CD4-positive, alpha-beta memory T cell (primary cell): ENCODE measurements around the gene MMP11. TPM values are rescaled to one million over a fixed set of nuclear protein-coding genes. Genes with fewer than 3 reads are reported as not detected.

Experiments used
- CTCF ChIA-PET: fragments of 350-600 bp; sonication (Branson Sonifier 250); formaldehyde crosslinking; loops from one replicate; lab custom pipeline; 2021; ENCODE audit warnings: inconsistent platforms; ENCODE audit not compliant: partially characterized antibody; lab: Charles Lee
- POLR2A ChIA-PET: fragments of 350-600 bp; sonication (Branson Sonifier 250); formaldehyde crosslinking; loops from one replicate; lab custom pipeline; 2021; ENCODE audit not compliant: partially characterized antibody; lab: Charles Lee
- DNase-seq, 5 donors: peaks; one replicate each; pipeline versions ENCODE4 v3.0.0 to v3.0.0-alpha.2; 2020 to 2022; ENCODE audit warnings: mixed read lengths in 1 of 5
- H3K27ac ChIP-seq: one replicate; pipeline ENCODE4 v1.7.0; 2013; ENCODE audit warnings: low read depth, low read length
- H3K27me3 ChIP-seq: 2 replicates; pipeline ENCODE4 v1.7.0; 2013; ENCODE audit warnings: mild to moderate bottlenecking, low read length, moderate library complexity; ENCODE audit not compliant: insufficient read depth
- H3K36me3 ChIP-seq: 2 replicates; pipeline ENCODE4 v1.7.0; 2013; ENCODE audit warnings: mild to moderate bottlenecking, low read length, moderate library complexity; ENCODE audit not compliant: insufficient read depth
- H3K4me1 ChIP-seq: 2 replicates; pipeline ENCODE4 v1.7.0; 2013; ENCODE audit warnings: mild to moderate bottlenecking, low read length, moderate library complexity; ENCODE audit not compliant: insufficient read depth
- H3K4me3 ChIP-seq, 2 donors: one replicate each; pipeline ENCODE4 v1.7.0; 2013; ENCODE audit warnings: low read length in 2 of 2, mild to moderate bottlenecking in 1 of 2
- H3K9me3 ChIP-seq, 2 donors: one replicate each; pipeline ENCODE4 v1.7.0; 2013; ENCODE audit warnings: low read length in 2 of 2, control low read depth in 1 of 2; ENCODE audit not compliant: control insufficient read depth in 1 of 2
- H3K27ac Mint-ChIP-seq, 7 donors: one replicate each; pipeline ENCODE4 v1.8.0; 2020 to 2021; ENCODE audit warnings: mixed read lengths in 7 of 7, mild to moderate bottlenecking in 6 of 7, inconsistent platforms in 3 of 7, moderate library complexity in 3 of 7
- H3K27me3 Mint-ChIP-seq, 2 donors: one replicate each; pipeline ENCODE4 v1.8.0; 2020 to 2021; ENCODE audit warnings: mixed read lengths in 2 of 2
- H3K36me3 Mint-ChIP-seq, 2 donors: one replicate each; pipeline ENCODE4 v1.8.0; 2020 to 2021; ENCODE audit warnings: mixed read lengths in 2 of 2, inconsistent platforms in 1 of 2, mild to moderate bottlenecking in 1 of 2
- H3K4me1 Mint-ChIP-seq, 4 donors: one replicate each; pipeline ENCODE4 v1.8.0; 2020 to 2021; ENCODE audit warnings: mixed read lengths in 4 of 4, mild to moderate bottlenecking in 1 of 4
- H3K4me3 Mint-ChIP-seq, 8 donors: one replicate each; pipeline ENCODE4 v1.8.0; 2020 to 2021; ENCODE audit warnings: mixed read lengths in 8 of 8, mild to moderate bottlenecking in 7 of 8, moderate library complexity in 6 of 8, inconsistent platforms in 3 of 8
- H3K9me3 Mint-ChIP-seq, 8 donors: one replicate each; pipeline ENCODE4 v1.8.0; 2020 to 2021; ENCODE audit warnings: mixed read lengths in 8 of 8, mild to moderate bottlenecking in 5 of 8, inconsistent platforms in 3 of 8, moderate library complexity in 1 of 8
- intact Hi-C: fragments of 100-400 bp; cut with micrococcal nuclease; formaldehyde crosslinking; loops from one replicate; pipeline ENCODE4 v1.15.1; 2023
- polyA plus RNA-seq, 2 donors: library from polyadenylated mRNA; unstranded; fragments of 300-500 nt; fragmentation: Illumina TruSeq; gene quantifications; one replicate each; pipeline ENCODE4 v1.2.3, GENCODE V29; 2021
- total RNA-seq, 2 experiments: library from RNA; stranded (reverse); gene quantifications; one replicate each; pipeline ENCODE4 v1.2.3, GENCODE V29; 2021

The MMP11 gene
- total and polyA plus RNA-seq, 4 experiments from 2014 or later = 0.79 to 1.6 (median 1.1) TPM

DNA sequence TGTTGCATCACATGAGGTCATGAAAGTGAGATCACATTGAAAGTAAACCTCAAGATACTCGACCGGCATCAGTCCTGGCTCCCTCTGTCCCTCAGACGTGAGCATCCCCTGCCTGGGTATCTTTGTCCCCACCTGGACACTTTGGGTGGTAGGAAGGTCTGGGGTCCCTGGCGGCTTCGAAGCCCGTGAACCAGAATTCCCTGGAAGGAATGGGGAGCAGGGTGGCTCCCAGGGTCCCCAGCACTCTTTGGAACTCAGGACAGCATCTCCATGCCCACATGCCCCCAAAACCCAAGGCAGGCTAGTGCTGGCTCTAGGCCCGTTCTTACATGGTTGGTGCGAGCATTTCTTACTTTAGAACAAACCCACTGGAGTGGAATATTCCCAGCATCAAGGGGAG, 58.6 kb downstream of the MMP11 start:
- intact Hi-C loops = loop anchor here (10.0 kb wide), 1 partner anchor 136 kb away; the partner anchor contains the start of gene RGL4
- CTCF ChIA-PET = interaction anchor here (1.3 kb wide), 1 partner anchor 18 kb away, joined by 3 read pairs; no protein-coding TSS in a partner anchor
- Histone ChIP-seq H3K9me3 (no peaks in the 10 kb centered on the region), H3K4me3 (no peak overlapping the region), H3K36me3 (peaks cover 25% of the 10 kb centered on the region), H3K27me3 (no peaks in the 10 kb centered on the region), H3K27ac (no peak overlapping the region), H3K4me1 (no peaks in the 10 kb centered on the region)
- Mint-ChIP-seq H3K27ac (peak overlapping the region in 1 of 7 donors; percentile 36), H3K4me3 (no peak overlapping the region), H3K9me3 (no peaks in the 10 kb centered on the region), H3K4me1 (peaks cover 0 to 11% (median 8%) of the 10 kb centered on the region in 4 donors), H3K36me3 (peaks cover 24 to 44% of the 10 kb centered on the region in 2 donors), H3K27me3 (no peaks in the 10 kb centered on the region)
- POLR2A ChIA-PET = no interaction called here
- no peak for DNase-seq

DNA sequence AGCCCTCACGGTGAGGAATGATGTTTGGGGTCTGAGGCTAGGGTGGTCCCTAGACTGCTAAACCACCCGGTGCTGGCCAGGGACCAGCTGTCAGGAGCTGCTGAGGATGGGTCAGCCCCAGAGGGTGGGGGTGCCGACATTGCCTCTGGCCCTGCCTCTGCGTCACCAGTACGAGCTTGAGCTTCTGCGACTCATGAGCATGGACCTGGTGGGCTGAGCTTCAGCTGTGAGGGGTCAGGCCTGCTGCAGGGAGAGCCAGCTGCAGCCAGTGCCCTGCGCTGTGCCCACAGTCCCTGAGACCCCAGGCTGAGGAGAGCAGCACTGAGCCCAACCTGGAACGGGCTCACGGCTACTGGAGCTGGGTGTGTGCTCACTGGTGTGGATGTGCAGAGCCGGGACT, 59.1 kb downstream of the MMP11 start:
- H3K4me3 Mint-ChIP-seq = no peak overlapping the region
- Histone ChIP-seq H3K9me3 (no peaks in the 10 kb centered on the region), H3K4me1 (no peaks in the 10 kb centered on the region), H3K27me3 (no peaks in the 10 kb centered on the region), H3K27ac (no peak overlapping the region), H3K4me3 (no peak overlapping the region), H3K36me3 (peaks cover 20% of the 10 kb centered on the region)
- no peaks in the 10 kb centered on the region for H3K27me3 Mint-ChIP-seq
- DNase-seq = no peak
- H3K4me1 Mint-ChIP-seq = peaks cover 0 to 11% (median 6%) of the 10 kb centered on the region in 4 donors
- no peaks in the 10 kb centered on the region for H3K9me3 Mint-ChIP-seq
- ChIA-PET POLR2A (no interaction called here), CTCF (interaction anchor here (1.2 to 1.3 kb wide), 2 partner anchors 17 to 18 kb away, joined by 3 read pairs; no protein-coding TSS in a partner anchor)
- intact Hi-C loops = loop anchor here (10.0 kb wide), 1 partner anchor 137 kb away; the partner anchor contains the start of gene RGL4
- H3K36me3 Mint-ChIP-seq = peaks cover 21 to 40% of the 10 kb centered on the region in 2 donors
- H3K27ac Mint-ChIP-seq = no peak overlapping the region

DNA sequence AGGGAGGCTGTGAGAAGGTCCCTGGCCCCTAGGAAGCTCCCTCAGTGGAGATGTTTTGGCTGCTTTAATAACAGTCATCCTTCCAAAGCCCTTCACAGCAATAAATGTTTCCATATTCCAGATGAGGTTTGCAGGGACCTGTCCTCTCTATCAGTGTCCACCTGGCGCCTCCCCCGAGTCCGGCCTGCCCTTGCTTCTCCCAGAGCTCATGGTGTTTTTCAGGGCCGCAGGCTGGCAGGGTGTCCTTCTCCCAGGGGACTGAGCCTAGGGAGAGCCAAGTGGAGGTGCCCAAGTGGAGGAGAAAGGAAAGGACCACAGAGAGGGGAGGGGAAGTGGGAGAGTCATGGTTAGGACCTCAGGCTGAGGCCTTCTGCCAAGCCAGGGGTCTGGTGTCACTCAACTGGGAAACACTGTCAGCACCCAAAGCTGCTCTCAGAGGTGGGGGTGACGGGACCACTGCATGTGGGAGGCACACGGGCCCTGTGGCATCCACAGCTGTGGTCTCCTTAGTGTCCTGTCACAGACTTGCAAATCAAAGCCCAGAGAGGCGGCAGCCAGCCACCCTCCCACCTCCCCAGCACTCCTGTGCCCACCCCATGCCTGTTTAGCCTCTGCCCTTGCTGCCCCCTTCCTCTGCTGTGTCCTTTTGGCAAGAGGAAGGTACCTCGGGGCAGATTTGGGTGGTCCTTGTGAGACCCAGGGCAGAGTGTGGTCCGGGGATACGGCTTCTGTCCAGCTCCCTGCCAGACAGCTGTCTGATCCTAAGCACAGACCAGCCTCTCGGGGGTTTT, 59.8 kb downstream of the MMP11 start:
- Histone ChIP-seq H3K4me1 (no peaks in the 10 kb centered on the region), H3K9me3 (no peaks in the 10 kb centered on the region), H3K27ac (no peak overlapping the region), H3K27me3 (no peaks in the 10 kb centered on the region), H3K4me3 (no peak overlapping the region), H3K36me3 (peaks cover 14% of the 10 kb centered on the region)
- Mint-ChIP-seq H3K9me3 (no peaks in the 10 kb centered on the region), H3K27me3 (no peaks in the 10 kb centered on the region), H3K4me3 (no peak overlapping the region), H3K36me3 (peaks cover 19 to 37% of the 10 kb centered on the region in 2 donors), H3K4me1 (peaks cover 3 to 11% (median 7%) of the 10 kb centered on the region in 4 donors), H3K27ac (peak overlapping the region in 1 of 7 donors; percentile 73)
- intact Hi-C loops = loop anchor here (10.0 kb wide), 1 partner anchor 138 kb away; the partner anchor contains the start of gene RGL4
- ChIA-PET CTCF (interaction anchor here (1.2 to 1.3 kb wide), 2 partner anchors 17 to 18 kb away, joined by 3 read pairs; no protein-coding TSS in a partner anchor), POLR2A (no interaction called here)
- DNase-seq = no peak

DNA sequence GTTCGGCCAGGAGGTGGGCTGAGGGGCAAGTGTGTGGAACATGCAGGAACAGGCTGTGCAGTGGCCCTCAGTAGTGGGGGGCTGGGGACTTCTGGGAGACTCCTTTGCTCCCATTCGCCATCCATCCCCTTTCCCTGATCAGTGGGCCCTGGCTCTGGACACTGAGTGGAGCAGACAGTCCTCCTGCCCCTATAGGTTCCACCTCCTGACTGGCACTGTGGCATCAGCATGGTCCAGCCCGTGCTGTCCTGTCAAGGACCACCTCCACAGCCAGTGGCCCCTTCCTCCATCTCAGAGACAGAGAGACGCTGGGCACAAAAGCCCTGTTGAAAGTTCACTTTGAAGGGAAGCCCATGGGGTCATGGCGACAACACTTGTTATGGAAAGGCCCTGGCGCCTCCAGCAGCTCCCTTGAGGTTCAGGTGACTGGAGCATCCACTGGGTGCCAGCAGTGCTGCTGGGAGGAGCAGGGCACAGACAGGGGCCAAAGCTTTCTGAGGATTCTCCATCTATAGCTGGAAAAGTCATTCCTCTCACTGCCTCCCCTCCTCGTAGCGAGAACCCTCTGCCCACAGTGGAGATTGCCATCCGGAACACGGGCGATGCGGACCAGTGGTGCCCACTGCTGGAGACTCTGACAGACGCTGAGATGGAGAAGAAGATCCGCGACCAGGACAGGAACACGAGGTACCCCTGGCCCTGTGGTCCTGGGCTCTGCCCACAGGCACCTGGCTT, 60.5 kb downstream of the MMP11 start:
- Mint-ChIP-seq H3K4me1 (peaks cover 7 to 17% (median 13%) of the 10 kb centered on the region in 4 donors), H3K9me3 (no peaks in the 10 kb centered on the region), H3K4me3 (no peak overlapping the region), H3K36me3 (peaks cover 18 to 36% of the 10 kb centered on the region in 2 donors), H3K27ac (no peak overlapping the region), H3K27me3 (no peaks in the 10 kb centered on the region)
- Histone ChIP-seq H3K36me3 (peaks cover 10% of the 10 kb centered on the region), H3K27me3 (no peaks in the 10 kb centered on the region), H3K4me1 (peaks cover 5% of the 10 kb centered on the region), H3K27ac (no peak overlapping the region), H3K4me3 (no peak overlapping the region), H3K9me3 (no peaks in the 10 kb centered on the region)
- DNase-seq = no peak
- intact Hi-C loops = loop anchor here (10.0 kb wide), 1 partner anchor 138 kb away; the partner anchor contains the start of gene RGL4
- ChIA-PET CTCF (no interaction called here), POLR2A (no interaction called here)

Other genes with a start within 250 kb of the MMP11 start
- not detected for gene IGLL1, start 192.6 kb upstream of the MMP11 start, total RNA-seq
- not detected for gene IGLL1, start 192.6 kb upstream of the MMP11 start, polyA plus RNA-seq
- gene DRICH1, start 140.5 kb upstream of the MMP11 start, total RNA-seq = 1 to 10 TPM; 4.2 to 4.5 TPM
- not detected for gene DRICH1, start 140.5 kb upstream of the MMP11 start, polyA plus RNA-seq
- 1 to 10 TPM; 7.2 to 9.8 TPM for gene RGL4, start 81.8 kb upstream of the MMP11 start, total RNA-seq
- gene RGL4, start 81.8 kb upstream of the MMP11 start, polyA plus RNA-seq = 10 to 100 TPM; 58.3 to 64.9 TPM
- 1 to 10 TPM; 6.4 to 7.4 TPM for gene ZNF70, start 21.7 kb upstream of the MMP11 start, total RNA-seq
- under 1 TPM in 1 of 2 donors, not detected in 1; 0.37 TPM for gene ZNF70, start 21.7 kb upstream of the MMP11 start, polyA plus RNA-seq
- gene VPREB3, start 18.4 kb upstream of the MMP11 start, total RNA-seq = not detected
- gene VPREB3, start 18.4 kb upstream of the MMP11 start, polyA plus RNA-seq = 1 to 10 TPM; 1.2 to 5.5 TPM
- 1 to 10 TPM; 1.5 to 1.9 TPM for gene C22orf15, start 9.9 kb upstream of the MMP11 start, total RNA-seq
- gene C22orf15, start 9.9 kb upstream of the MMP11 start, polyA plus RNA-seq = 1 to 10 TPM in 1 of 2 donors, under 1 TPM in 1; 0.34 to 1.2 TPM
- 10 to 100 TPM; 44.7 to 45.9 TPM for gene CHCHD10, start 4.9 kb upstream of the MMP11 start, total RNA-seq
- gene CHCHD10, start 4.9 kb upstream of the MMP11 start, polyA plus RNA-seq = 10 to 100 TPM; 16.3 to 33.1 TPM
- 10 to 100 TPM; 41.2 to 42.3 TPM for gene SMARCB1, start 14.1 kb downstream of the MMP11 start, total RNA-seq
- 10 to 100 TPM; 36.6 to 46.0 TPM for gene SMARCB1, start 14.1 kb downstream of the MMP11 start, polyA plus RNA-seq
- gene DERL3, start 66.2 kb downstream of the MMP11 start, total RNA-seq = 1 to 10 TPM; 1.9 to 2.9 TPM
- 1 to 10 TPM in 1 of 2 donors, under 1 TPM in 1; 0.25 to 1.5 TPM for gene DERL3, start 66.2 kb downstream of the MMP11 start, polyA plus RNA-seq
- gene SLC2A11, start 85.0 kb downstream of the MMP11 start, total RNA-seq = 10 to 100 TPM; 24.5 to 27.2 TPM
- 1 to 10 TPM; 3.9 to 5.0 TPM for gene SLC2A11, start 85.0 kb downstream of the MMP11 start, polyA plus RNA-seq
- gene MIF, start 121.5 kb downstream of the MMP11 start, total RNA-seq = 100 to 1,000 TPM; 208 to 217 TPM
- gene MIF, start 121.5 kb downstream of the MMP11 start, polyA plus RNA-seq = 1,000 to 10,000 TPM; 1,156 to 1,346 TPM
- not detected for gene GSTT2B, start 188.3 kb downstream of the MMP11 start, total RNA-seq
- gene GSTT2B, start 188.3 kb downstream of the MMP11 start, polyA plus RNA-seq = not detected
- 1 to 10 TPM; 5.3 to 6.1 TPM for gene DDTL, start 194.0 kb downstream of the MMP11 start, total RNA-seq
- 1 to 10 TPM in 1 of 2 donors, under 1 TPM in 1; 0.32 to 1.9 TPM for gene DDTL, start 194.0 kb downstream of the MMP11 start, polyA plus RNA-seq
- gene DDT, start 201.6 kb downstream of the MMP11 start, total RNA-seq = 10 to 100 TPM; 93.5 to 97.2 TPM
- gene DDT, start 201.6 kb downstream of the MMP11 start, polyA plus RNA-seq = 100 to 1,000 TPM; 103 to 133 TPM
- gene GSTT2, start 207.3 kb downstream of the MMP11 start, total RNA-seq = not detected
- gene GSTT2, start 207.3 kb downstream of the MMP11 start, polyA plus RNA-seq = not detected
- not detected for gene GSTT4, start 232.6 kb downstream of the MMP11 start, total RNA-seq
- gene GSTT4, start 232.6 kb downstream of the MMP11 start, polyA plus RNA-seq = not detected
- gene CABIN1, start 238.5 kb downstream of the MMP11 start, total RNA-seq = 100 to 1,000 TPM; 114 to 117 TPM
- gene CABIN1, start 238.5 kb downstream of the MMP11 start, polyA plus RNA-seq = 10 to 100 TPM in 1 of 2 donors, 1 to 10 TPM in 1; 2.2 to 14.8 TPM